22Rv1 (cell line): Measurements from ENCODE around the gene PLB1.

Experiments
- ZFX ChIP-seq: fragments of 450-650 bp; IDR thresholded peaks from 2 replicates; pipeline ENCODE4 v1.6.1; 2017; ENCODE audit warnings: antibody characterized with exemption, borderline replicate concordance
- TF ChIP-seq, protein P1 (sequence below): fragments of 450-650 bp; IDR thresholded peaks from 2 replicates; pipeline ENCODE4 v1.5.1; 2017; ENCODE audit warnings: mild to moderate bottlenecking

DNA sequence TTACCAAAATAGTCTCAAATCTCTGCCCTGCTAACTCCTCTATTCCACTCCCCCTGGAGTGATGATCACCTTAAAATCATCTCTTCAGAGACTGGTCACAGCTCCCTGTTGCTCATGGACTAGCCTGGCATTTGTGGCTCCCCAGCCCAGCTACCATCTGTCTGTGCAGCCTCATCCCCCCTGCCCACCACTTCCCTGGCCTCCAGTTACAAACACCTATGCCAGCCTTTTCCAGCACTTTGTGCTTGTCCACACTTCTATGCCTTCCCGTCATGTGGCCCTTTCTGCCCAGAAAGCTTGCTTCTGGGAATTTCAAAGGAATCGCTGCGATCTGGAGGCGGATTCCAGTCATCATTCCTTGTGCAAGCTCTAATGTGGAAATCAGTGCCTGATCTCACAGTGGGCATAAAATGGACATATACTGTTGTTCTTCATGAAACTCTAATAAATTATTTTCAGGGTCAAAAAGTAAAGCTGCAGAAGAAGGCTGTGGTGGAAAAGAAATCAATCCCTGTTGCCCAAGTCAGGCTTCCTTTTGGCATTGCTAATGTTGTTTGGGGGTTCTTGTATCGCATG is 19.4 kb downstream of the PLB1 start:
- TF ChIP-seq, protein P1, sequence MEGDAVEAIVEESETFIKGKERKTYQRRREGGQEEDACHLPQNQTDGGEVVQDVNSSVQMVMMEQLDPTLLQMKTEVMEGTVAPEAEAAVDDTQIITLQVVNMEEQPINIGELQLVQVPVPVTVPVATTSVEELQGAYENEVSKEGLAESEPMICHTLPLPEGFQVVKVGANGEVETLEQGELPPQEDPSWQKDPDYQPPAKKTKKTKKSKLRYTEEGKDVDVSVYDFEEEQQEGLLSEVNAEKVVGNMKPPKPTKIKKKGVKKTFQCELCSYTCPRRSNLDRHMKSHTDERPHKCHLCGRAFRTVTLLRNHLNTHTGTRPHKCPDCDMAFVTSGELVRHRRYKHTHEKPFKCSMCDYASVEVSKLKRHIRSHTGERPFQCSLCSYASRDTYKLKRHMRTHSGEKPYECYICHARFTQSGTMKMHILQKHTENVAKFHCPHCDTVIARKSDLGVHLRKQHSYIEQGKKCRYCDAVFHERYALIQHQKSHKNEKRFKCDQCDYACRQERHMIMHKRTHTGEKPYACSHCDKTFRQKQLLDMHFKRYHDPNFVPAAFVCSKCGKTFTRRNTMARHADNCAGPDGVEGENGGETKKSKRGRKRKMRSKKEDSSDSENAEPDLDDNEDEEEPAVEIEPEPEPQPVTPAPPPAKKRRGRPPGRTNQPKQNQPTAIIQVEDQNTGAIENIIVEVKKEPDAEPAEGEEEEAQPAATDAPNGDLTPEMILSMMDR = no peak
- TF ChIP-seq ZFX = no peak
